ENCODE results near the gene AGAP2. TPM values are rescaled to one million over a fixed set of nuclear protein-coding genes. Genes with fewer than 3 reads are reported as not detected.

Gene AGAP2
- total and polyA plus RNA-seq, 8 donors, result 0.24 to 3.0 (median 0.79) TPM

DNA sequence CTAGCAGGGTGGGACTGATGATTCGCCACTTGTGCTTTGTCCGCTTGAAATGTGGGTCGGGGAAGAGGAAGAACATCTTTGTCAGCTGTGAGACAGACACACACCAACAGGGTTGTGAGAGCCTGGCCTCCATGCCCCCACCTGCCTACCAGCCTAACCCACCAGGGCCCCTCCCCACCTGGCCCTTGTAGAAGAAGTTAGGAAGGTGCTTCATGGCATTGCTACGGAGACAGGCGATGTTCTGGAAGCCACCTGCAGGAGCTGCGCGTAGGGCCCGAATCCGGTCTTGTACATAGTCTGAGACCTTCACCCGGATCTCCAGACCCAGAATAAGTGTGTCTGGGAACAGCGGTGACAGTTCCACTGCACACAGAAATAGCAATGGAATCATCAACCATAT is 31.1 kb upstream of the AGAP2 start:
- no peak for DNase-seq
- intact Hi-C loops (cut with DNase I), result no loop called here
- H3K27me3 ChIP-seq, result no peaks in the 10 kb centered on the region
- TF ChIP-seq CTCF (IDR thresholded peaks at IDR 0.05), result no peak
- no peak for FAIRE-seq
- no peak for ATAC-seq
- H3K4me3 ChIP-seq, result no peak overlapping the region
- H3K36me3 ChIP-seq, result no peaks in the 10 kb centered on the region
- peaks cover 13 to 20% (median 15%) of the 10 kb centered on the region in 3 donors for H3K4me1 ChIP-seq
- 91 to 94% methylated on average over 11 of the region's 11 CpGs for WGBS, 2 donors
- no peaks in the 10 kb centered on the region for H3K9me3 ChIP-seq
- no peak overlapping the region for H3K27ac ChIP-seq

GRCh38 chr12:57767876-57768275 is 29.3 kb upstream of the AGAP2 start:
- Histone ChIP-seq H3K4me1 (peaks cover 8 to 14% (median 13%) of the 10 kb centered on the region in 3 donors), H3K27ac (no peak overlapping the region), H3K9me3 (no peaks in the 10 kb centered on the region), H3K4me3 (no peak overlapping the region), H3K36me3 (no peaks in the 10 kb centered on the region), H3K27me3 (no peaks in the 10 kb centered on the region)
- ATAC-seq (no peak), DNase-seq (no peak), FAIRE-seq (no peak)
- TF ChIP-seq CTCF (IDR thresholded peaks at IDR 0.05), result no peak
- intact Hi-C loops (cut with DNase I), result no loop called here
- 87 to 93% methylated on average over 3 of the region's 3 CpGs for WGBS, 2 donors

GRCh38 chr12:57767305-57767698 is 28.8 kb upstream of the AGAP2 start:
- no peak for DNase-seq
- no peaks in the 10 kb centered on the region for H3K27me3 ChIP-seq
- no peak for TF ChIP-seq CTCF (IDR thresholded peaks at IDR 0.05)
- no peaks in the 10 kb centered on the region for H3K36me3 ChIP-seq
- intact Hi-C loops (cut with DNase I), result no loop called here
- no peak overlapping the region for H3K27ac ChIP-seq
- FAIRE-seq, result no peak
- no peaks in the 10 kb centered on the region for H3K9me3 ChIP-seq
- no peak for ATAC-seq
- H3K4me3 ChIP-seq, result no peak overlapping the region
- peaks cover 8 to 14% (median 13%) of the 10 kb centered on the region in 3 donors for H3K4me1 ChIP-seq

GRCh38 chr12:57766464-57767304 is 28.1 kb upstream of the AGAP2 start, which contains the start of gene CYP27B1:
TSS of gene CYP27B1 (minus strand) at chr12:57767078. CDS start at chr12:57767041, 37 bp downstream.
- no peaks in the 10 kb centered on the region for H3K9me3 ChIP-seq
- DNase-seq (peak in 3 of 6 donors; percentile 23 to 58 (median 48)), FAIRE-seq (no peak), ATAC-seq (peak; percentile 5 to 23 (median 20))
- peak within 1 kb of the TSS; percentile 23 to 56 (median 38) for H3K4me3 ChIP-seq
- H3K36me3 ChIP-seq, result no peaks in the 10 kb centered on the region
- peaks cover 8 to 14% (median 13%) of the 10 kb centered on the region in 3 donors for H3K4me1 ChIP-seq
- H3K27ac ChIP-seq, result no peak within 1 kb of the TSS
- TF ChIP-seq CTCF (IDR thresholded peaks at IDR 0.05), result no peak
- intact Hi-C loops (cut with DNase I), result no loop called here
- WGBS, 2 donors, result 4% methylated on average over 38 of the region's 38 CpGs
- no peaks in the 10 kb centered on the region for H3K27me3 ChIP-seq
